Measurements from ENCODE around the gene ARHGAP8.

DNA sequence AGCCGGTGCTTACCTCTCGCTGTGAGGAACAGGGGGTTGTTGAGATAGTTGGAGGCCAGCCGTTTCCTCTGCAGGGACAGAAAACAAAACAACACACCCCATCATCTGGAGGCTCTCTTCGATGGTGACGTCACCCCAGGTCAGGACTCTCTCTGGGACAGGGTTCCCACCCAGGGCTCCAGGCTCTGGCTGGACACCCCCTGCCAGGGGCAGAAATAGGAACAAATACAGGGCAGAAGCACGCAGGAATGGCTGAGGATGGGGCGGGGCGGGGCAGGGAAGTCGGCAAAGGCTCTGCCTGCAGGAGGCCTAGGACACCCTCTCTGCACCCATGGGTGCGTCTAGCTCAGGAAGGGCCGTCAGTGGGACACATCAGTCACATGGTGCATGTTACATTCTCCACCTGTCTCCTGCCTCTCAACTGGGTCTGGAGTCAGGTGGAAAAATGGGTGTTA, 138.9 kb downstream of the ARHGAP8 start:
- TF ChIP-seq, protein P1, sequence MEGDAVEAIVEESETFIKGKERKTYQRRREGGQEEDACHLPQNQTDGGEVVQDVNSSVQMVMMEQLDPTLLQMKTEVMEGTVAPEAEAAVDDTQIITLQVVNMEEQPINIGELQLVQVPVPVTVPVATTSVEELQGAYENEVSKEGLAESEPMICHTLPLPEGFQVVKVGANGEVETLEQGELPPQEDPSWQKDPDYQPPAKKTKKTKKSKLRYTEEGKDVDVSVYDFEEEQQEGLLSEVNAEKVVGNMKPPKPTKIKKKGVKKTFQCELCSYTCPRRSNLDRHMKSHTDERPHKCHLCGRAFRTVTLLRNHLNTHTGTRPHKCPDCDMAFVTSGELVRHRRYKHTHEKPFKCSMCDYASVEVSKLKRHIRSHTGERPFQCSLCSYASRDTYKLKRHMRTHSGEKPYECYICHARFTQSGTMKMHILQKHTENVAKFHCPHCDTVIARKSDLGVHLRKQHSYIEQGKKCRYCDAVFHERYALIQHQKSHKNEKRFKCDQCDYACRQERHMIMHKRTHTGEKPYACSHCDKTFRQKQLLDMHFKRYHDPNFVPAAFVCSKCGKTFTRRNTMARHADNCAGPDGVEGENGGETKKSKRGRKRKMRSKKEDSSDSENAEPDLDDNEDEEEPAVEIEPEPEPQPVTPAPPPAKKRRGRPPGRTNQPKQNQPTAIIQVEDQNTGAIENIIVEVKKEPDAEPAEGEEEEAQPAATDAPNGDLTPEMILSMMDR (IDR thresholded peaks at IDR 0.05 in 8 of 11, conservative IDR thresholded peaks at IDR 0.05 in 3 of 11), result no peak
- no peak for TF ChIP-seq POLR2A (IDR thresholded peaks at IDR 0.05)
